GM21381 (cell line): ENCODE results near the gene ZCCHC14.
"Not testable (repeated sequence)": the region's sequence is repeated elsewhere in the genome, so short reads cannot be mapped to it uniquely, and the experiment has no call there.

Source experiments
- ATAC-seq: cut with Tn5 transposase; IDR thresholded peaks from one replicate; pipeline ENCODE4 v1.9.1; 2021; ENCODE audit warnings: mild to moderate bottlenecking, moderate library complexity; ENCODE audit not compliant: unreplicated experiment

The ZCCHC14 gene

GRCh38 chr16:87389914-87390313 is 102.9 kb downstream of the ZCCHC14 start:
- not testable (repeated sequence) for ATAC-seq

GRCh38 chr16:87389245-87389644 is 103.6 kb downstream of the ZCCHC14 start:
- ATAC-seq = no peak

- ATAC-seq = no peak
These were observed 104.0 kb downstream of the ZCCHC14 start for GRCh38 chr16:87388818-87389134.

- peak; percentile 39 for ATAC-seq
These were observed 104.6 kb downstream of the ZCCHC14 start for GRCh38 chr16:87387942-87388817.

- ATAC-seq = not testable (repeated sequence)
These were observed 108.0 kb downstream of the ZCCHC14 start for GRCh38 chr16:87384875-87385167.

- ATAC-seq = peak; percentile 10
These were observed 108.5 kb downstream of the ZCCHC14 start for GRCh38 chr16:87384162-87384874.

DNA sequence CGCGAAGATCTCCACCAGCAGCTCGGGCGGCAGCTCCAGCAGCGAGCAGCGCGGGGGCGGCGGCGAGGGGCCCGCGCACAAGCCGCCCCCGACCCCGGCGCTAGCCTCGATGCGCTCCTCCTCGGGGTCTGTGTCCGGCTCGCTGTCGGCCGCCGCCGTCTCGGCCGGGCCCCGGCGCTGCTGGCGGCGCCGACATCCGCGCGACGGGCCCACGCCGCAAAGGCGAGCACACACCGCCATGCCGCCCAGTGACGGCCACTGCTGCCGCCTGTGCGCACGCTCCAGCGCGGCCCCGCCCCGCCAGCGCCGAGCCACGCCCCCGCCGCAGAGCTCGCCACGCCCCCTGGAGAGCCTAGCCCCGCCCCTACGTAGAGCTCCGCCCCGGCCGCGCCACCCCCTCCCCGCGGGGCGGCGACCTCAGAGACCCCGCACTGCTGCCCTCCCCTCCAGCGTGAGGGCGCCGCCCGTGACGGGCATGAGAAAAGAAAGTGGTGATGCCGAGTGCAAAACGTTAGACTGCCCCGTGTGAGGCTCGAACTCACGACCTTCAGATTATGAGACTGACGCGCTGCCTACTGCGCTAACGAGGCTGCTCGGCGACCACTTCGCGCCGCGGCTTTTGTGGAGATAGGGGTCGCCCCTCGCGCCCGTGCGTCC is 109.2 kb downstream of the ZCCHC14 start, which contains the start of gene FBXO31:
Gene FBXO31, minus strand, starts transcription at position 272 of the 657 bp plus-strand sequence. Its CDS starts 32 bp downstream, at position 240.
- ATAC-seq = peak; percentile 45

GRCh38 chr16:87382023-87382785 is 110.6 kb downstream of the ZCCHC14 start:
- no peak for ATAC-seq

GRCh38 chr16:87380881-87381280 is 111.9 kb downstream of the ZCCHC14 start:
- ATAC-seq = no peak

- ATAC-seq = no peak
These were observed 112.4 kb downstream of the ZCCHC14 start for GRCh38 chr16:87380403-87380802.

DNA sequence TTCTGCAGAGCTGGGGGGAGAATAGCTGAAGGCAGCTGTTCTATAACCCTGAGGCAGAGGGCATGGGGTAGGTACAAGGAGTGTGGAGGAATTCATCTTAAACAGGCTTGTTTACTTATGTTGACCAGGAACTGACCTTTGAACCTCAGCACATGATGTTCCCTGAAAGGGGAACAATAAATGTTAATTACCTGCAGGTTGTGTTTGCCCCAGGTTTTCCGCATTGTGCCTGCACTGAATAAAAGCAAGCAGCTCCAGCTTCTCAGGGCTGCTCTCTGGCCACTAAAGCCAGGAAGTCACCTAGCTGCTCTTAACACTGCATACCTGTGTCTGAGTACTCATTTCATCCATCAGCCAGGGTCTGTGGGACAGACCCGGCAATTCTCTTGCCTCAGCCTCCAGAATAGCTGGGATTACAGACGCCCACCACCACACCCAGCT is 113.5 kb downstream of the ZCCHC14 start:
- ATAC-seq = not testable (repeated sequence)

DNA sequence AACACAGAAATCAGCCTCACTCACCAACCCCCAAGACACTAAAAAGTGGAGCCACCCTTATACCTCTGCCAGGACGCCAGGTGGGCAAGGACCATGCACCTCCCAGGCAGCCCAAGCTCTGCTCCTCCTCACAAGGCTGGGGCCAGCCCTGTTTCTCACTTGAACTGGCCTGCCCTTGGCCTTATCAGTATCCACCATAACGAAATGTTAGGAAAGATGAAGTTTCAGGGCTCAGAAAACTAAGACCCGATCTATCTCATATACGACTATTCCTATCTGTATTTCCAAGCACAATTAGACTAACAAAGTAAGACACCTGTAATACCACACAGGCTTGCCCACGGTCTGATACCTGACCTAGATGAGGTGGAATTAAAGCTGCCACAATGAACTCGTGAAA is 116.2 kb downstream of the ZCCHC14 start:
- ATAC-seq = no peak

DNA sequence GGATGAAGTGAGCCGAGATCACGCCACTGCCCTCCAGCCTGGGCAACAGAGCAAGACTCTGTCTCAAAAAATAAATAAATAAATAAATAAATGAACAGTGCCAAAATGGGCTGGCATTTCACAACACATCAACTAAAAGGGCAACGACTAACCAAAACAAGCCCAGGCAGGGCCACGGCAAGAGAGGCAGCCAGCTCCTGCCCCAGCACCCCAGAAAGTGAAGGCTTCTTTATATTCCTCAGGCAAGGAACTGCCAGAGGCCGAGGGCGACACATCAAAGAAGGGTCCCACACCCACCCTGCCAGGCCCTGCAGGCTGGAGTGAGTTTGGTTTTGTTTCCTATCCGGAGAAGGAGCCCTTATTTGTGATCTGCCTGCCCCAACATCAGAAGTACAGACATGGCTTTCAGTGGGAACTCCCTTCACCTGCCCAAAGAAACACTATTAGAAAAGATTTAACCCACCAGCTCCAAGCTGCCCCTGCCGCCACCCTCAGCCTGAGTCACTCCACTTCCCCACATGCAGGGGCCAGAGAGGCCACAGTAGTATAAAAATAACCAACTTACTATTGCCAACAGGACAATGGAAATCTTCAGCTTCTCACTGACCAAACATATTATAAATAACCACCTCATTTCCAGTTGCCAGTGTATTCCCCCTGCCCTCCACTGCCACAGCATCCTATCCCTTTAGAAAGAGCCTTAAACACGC is 117.2 kb downstream of the ZCCHC14 start:
- no peak for ATAC-seq

DNA sequence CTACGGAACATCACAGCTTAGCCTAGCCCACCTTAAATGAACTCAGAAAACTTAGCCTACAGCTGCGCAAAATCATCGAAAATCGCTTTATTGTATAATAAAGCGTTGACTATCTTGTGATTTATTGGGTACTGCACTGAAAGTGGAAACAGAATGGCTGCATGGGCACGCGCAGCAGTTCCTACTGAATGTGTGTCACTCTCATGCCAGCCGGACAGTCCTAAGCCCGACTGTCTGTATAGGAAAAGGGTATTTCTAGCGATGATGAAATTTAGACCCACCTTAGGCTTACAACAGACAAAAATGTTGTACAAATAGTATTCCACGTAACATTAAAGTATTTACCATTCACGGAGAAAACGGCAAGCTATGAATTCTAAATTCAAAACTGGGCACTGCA is 118.5 kb downstream of the ZCCHC14 start:
- ATAC-seq = no peak

DNA sequence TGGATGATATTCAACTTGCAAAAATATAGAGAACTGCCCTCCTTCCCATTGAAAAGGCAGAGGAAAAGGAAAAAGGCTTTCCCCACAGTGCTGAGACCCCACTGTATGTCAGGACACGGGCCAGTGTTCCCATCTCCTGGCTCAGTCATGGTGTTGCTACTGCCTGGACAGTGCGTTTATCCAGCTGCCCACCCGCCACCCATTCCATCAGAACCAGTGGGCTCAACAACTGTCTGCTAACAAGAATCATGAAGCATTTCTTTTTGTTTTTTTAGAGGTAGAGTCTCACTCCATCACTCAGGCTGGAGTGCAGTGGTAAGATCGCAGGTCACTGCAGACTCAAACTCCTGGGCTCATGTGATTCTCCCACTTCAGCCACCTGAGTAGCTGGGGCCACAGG is 120.5 kb downstream of the ZCCHC14 start:
- no peak for ATAC-seq

DNA sequence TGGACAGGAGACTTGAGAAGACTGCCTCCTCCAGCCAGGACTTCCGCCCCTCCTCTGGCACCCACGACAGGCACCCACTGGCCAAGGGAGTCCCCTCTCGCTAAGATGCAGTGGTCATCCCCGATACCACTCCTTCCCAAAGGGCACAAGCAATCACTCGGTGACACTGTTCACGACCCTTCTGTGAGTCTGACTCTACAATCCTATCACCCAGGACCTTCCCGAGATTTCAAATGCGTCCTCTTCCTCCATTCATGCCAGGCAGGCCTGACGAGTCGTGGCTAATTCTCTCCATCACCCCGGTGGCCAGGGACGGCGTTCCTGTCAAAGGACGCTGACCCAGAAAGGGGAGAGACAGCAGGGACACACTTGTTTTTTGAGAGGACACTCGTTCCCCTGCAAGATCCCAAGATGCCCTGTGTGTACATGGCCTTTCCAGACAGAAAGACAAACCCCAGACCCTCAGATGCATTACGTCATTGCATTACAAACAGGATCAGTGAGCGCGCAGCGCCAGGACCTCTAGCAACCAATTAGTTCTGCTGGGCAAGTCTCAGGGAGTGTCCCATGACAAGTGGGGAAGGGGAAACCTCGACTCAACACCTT is 121.5 kb downstream of the ZCCHC14 start:
- no peak for ATAC-seq

GRCh38 chr16:87369796-87370719 is 122.8 kb downstream of the ZCCHC14 start:
- no peak for ATAC-seq

DNA sequence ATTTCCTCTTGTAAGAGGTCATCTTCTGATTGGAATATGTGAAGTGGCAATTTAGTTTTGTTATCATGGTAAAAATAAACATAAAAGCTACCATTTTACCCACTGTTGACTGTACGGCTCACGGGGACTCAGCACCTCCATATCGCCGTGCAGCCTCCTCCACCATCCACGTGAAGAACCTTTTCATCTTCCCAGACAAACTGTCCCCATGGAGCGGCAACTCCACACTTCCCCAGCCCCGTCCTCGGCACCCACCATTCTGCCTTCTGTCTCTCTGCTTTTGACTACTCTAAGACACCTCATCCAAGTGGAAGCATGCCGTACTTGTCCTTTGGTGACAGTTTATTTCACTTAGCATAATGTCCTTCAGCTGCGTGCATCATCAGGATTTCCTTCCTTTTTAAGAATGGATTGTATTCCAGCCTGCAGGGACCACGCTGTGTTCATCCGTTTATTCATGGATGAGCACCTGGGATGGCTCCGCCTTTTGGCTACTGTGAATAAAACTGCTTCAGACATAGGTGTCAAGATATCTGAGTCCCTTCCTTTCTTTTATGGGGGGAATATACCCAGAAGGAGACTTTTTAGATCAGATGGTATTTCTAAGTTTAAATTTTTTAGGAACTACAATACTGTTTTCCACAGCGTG is 123.6 kb downstream of the ZCCHC14 start:
- no peak for ATAC-seq
